Mesenteric fat pad (tissue), 1 donor: ENCODE data around the gene SEC61A1. TPM values are rescaled to one million over a fixed set of nuclear protein-coding genes. Genes with fewer than 3 reads are reported as not detected.

ENCODE experiments used
- DNase-seq: peaks from one replicate; pipeline ENCODE4 v3.0.0-alpha.2; 2020; ENCODE audit warnings: low spot score
- total RNA-seq: library from RNA; stranded (reverse); fragmentation: NEBNext Ultra II Directional; extraction: Animal tissue kit (Norgen Biotek cat#: 25700); gene quantifications from one replicate; pipeline ENCODE4 v1.2.1, GENCODE V29; 2021
- donor health status: DM: yes; HTN: yes; CAD: no.

Gene SEC61A1
- total RNA-seq, 1 donor from 2014 or later: 226 TPM

DNA sequence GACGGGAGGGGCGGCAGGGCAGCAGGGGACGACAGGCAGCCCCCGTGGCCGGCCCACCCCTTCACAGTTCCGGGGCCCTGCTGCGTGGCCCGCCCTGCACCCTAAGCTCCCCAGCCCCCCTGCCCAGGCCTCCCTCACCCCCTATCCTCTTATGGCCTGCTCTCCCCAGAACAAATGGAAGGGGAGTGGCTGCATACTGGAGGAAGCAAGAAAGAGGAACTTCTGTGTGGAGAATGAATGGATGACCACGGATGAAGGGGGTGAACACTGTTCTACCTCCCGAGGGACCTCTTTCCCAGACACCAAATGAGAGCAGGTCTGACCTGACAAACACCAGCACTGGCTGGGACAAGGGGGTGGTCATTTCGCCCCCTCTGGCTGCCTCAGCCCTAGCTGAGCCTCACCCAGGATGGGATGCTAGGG, 25.0 kb downstream of the SEC61A1 start:
- DNase-seq: no peak

DNA sequence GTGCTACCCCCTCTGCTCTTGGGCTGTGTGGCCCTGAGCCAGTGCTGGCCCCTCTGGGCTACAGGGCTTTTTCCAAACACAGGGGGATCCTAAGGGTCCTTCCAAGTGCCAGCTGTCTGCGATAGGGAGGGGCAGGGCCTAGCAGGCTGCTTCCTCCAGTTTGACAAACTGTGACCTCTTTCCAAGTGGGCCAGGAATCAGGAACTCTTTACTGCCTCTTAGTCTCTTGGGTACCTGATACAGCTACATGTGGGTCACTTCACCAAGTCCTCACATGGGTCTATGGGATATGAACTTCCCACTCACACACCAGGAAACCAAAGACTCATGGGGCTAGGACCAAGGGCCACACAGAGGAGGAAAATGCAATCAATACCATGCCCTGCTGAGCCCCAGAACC, 25.4 kb downstream of the SEC61A1 start:
- peak; percentile 41 for DNase-seq

GRCh38 chr3:128078322-128078721, 26.1 kb downstream of the SEC61A1 start:
- peak; percentile 43 for DNase-seq

DNA sequence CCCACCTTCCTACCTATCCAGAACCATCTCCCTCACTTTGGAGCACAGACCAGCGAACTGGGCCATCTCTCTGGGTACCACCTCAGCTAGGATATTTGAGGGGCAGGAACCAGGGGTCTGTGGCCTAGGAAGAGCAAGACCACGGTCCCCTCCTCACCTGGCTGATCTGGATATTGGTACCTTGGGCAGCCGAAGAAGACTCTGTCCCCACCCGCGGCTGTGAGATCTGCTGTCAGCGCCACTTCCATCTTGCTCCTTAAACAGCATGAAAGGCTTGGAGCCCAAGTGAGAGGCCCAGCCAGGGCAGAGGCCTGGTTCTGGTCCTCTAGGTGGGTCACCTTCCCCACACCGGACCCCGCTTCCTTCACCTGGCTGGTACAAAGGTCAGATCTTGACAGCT, 26.6 kb downstream of the SEC61A1 start:
- peak; percentile 87 for DNase-seq

DNA sequence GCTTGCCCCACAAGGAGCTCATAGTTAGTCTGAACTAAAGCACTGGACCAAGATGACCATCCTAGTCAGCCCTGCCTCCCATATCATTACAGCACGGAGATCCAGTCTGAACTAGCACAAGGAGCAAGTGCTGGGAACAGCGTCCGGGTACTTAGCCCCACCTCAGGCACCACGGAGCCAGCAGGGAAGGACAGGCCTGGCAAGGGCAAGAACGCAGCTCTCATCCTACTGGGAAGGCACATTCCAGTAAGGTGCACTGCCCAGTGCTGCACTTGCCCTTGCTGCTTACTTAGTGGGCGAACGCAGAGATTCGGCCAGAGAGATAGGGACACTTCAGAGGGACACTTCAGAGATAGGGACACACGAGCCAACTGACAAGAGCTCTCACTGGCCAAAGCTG, 27.6 kb downstream of the SEC61A1 start:
- peak; percentile 59 for DNase-seq

- no peak for DNase-seq
These were observed 28.3 kb downstream of the SEC61A1 start for GRCh38 chr3:128080323-128081080.

- peak; percentile 81 for DNase-seq
These were observed 29.0 kb downstream of the SEC61A1 start for GRCh38 chr3:128081226-128081625.

DNA sequence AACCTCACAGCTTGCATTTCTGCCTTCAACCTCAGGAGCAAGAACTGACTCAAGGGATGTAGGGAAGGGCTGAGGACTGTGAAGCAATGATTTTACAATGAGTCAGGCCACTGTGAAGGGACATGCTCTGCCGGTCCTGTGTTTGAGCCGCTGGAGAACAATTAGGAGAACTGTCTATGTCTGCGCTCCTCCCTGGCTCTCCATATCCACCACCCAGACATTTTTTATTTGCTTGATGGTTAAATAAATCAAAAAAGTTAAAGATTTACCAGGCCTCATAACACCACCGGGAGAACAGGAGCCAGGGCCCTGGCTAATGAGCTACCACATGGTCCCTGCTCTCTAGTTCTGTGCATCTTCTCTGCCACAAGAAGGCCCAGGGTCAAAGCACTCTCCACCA, 29.6 kb downstream of the SEC61A1 start:
- DNase-seq: peak; percentile 39

GRCh38 chr3:128082546-128082945, 30.3 kb downstream of the SEC61A1 start:
- DNase-seq: peak; percentile 62

DNA sequence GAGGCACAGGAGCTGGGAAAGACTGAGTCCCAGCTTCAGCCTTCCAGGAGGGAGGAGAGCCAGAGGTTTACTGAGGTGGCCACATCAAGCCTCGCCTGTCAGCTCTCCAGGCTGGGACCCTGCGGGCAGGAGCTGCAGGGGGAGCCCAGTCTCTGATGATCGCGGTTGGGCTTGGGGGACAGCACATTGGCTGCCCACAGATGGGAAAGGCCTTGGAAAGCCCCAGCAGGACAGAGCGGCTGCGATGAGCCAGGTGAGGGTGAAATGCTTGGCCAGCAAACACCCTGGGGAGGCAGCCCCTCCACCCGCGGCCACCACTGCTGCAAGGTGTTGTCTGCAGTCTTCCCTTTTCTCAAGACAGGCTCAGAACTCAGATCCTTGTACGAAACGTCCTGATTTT, 31.2 kb downstream of the SEC61A1 start:
- peak; percentile 78 for DNase-seq

DNA sequence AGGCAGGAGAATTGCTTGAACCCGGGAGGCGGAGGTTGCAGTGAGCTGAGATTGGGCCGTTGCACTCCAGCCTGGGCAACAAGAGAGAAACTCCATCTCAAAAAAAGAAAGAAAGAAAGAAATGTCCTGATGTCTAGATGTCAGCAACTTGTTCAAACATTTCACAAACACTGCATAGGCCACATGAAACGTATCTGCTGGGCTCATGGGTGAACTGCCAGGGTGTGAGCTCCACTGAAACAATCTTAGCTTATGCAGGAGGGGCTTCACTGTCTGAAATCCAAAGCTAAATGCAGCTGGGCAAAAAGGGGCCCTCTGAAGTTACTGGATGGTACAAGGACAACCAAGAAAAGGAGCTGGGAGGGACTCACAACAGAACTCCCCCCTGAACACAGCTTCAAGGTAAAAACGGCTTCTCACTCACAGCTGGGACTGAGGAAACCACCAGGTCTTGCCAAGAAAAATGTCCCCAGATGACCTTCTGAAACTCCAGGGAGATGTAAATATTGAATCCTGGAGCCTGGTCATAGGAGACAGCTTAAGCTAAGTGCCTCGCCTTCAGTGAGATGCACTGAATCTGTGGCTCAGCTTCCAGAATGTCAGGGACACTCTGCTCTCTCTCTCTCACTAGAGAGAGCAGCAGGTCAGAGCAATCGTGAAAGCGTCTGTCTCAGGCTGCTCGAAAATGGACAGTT, 31.9 kb downstream of the SEC61A1 start:
- no peak for DNase-seq

DNA sequence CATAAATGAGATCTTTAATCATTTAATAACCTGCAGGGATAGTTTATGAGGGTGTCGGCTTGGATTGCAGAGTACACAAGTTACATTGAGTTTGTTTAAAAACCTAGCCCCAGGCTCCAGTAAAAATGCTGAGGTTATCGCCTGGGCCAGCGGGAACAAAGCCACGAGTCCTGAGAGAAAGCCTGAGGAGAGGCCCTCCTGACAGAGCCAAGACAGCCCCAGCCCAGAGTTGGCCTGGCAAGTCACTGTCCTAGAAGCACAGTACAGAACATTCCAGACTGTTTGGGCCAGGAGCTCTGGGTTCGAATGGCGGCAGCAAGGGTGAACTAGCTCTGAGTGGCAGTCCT, 32.4 kb downstream of the SEC61A1 start:
- DNase-seq: peak; percentile 39

DNA sequence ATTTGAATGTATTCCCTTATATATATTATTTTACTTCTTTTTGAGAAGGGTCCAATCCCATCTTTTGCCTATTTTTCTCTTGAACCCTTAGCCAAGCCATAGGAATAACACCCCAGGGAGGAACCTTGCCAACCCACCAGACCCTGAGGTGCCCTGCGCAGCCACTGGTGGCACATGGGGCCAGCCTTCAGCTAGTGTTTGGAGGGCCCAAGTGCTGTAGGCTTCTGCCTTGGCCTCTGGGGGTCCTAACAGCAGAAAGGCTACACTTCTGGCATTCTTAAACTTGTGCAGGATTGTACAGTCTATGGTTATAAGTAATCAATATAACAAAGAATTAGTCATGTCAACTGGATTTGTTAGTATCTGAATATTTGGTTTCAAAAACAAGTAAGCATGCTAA, 36.9 kb downstream of the SEC61A1 start:
- peak; percentile 59 for DNase-seq

- DNase-seq: no peak
These were observed 39.3 kb downstream of the SEC61A1 start for GRCh38 chr3:128091586-128091985.

- no peak for DNase-seq
These were observed 42.3 kb downstream of the SEC61A1 start for GRCh38 chr3:128094295-128095151.

GRCh38 chr3:128095222-128095703, 43.0 kb downstream of the SEC61A1 start:
- DNase-seq: no peak

DNA sequence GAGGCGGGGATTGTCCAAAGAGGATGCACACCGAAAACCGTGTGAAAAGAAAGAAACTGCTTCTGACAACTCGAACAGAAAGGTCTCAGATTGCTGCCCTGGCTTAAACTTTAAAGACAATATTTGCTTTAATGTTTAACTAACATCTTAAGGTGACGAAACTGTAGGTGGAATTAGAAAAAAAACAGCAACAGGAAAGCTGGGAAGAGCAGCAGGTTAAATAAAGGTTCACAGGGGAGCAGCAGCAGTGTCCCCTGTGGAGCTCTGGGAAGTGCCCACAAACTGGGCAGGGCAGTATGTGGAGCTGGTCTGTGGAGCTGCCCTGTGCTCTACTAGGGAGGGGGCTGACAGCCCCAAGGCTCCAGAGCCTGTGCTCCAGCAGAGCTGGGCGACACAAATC, 46.0 kb downstream of the SEC61A1 start:
- DNase-seq: no peak

DNA sequence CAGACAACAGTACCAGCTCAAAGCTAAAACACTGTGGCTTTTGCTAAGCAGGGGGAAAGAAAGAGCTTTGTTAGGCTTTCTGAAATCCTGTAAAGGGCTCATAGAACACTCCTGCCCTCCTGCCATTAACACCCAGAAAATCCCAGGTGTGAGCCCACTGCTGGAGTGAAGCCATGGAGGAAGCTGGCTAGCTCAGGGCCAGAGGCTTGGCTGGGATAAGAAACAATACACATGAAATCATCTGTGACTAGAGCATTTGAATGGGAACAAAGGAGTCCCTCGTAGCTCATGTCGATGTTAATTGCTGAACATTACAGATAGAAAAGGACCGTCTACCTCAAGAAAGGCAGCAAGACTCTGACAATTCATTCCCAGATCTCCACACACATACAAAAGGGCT, 47.9 kb downstream of the SEC61A1 start:
- no peak for DNase-seq

DNA sequence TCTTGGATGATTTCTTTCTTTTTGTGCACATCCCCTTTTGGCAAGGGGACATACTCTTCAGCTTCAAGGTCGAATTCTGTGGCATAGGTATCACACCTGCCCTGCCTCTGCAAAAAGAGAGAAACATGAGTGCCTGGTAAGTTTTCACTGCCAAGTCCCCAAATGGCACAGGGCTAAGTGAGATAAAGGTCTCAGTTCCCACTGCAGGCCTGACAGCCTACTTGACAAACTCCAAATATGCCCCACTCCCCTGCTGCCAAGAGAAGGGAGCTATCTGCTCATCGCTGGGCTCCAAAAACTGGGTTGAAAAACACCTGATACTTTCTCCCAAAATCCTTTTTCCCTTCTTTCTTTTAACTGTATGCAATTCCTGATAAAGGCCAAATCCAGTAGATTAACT, 48.4 kb downstream of the SEC61A1 start:
- no peak for DNase-seq

GRCh38 chr3:128103136-128103676, 51.0 kb downstream of the SEC61A1 start:
- DNase-seq: no peak

DNA sequence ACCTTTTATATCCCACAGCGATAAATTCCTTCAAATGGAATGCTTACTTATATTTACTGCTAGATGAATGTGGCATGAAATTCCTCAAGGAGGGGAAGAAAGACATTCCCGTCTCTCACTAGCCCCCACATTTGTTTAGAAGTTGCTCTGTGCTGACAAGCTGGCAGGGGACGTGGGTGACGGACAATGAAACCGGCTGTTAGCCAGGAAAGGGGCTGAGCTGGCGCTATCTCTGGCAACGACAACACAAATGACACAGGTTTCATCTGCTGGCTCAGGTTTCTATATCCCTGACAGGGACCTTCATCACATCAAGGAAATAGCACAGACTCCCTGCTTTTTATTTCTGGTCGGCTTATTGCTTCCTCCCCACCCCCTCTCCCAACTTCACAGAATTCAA, 55.6 kb downstream of the SEC61A1 start:
- DNase-seq: no peak

GRCh38 chr3:128111147-128111546, 58.9 kb downstream of the SEC61A1 start:
- no peak for DNase-seq
